ENCODE results near the gene HCST. TPM values are rescaled to one million over a fixed set of nuclear protein-coding genes. Genes with fewer than 3 reads are reported as not detected.
"Not testable (repeated sequence)": the region's sequence is repeated elsewhere in the genome, so short reads cannot be mapped to it uniquely, and the experiment has no call there.

Gene HCST
- total RNA-seq, 2 donors from 2014 or later: 45.5 to 47.6 TPM

- Mint-ChIP-seq H3K4me3 (peak overlapping the region; percentile 80), H3K27ac (no peak overlapping the region), H3K9me3 (no peaks in the 10 kb centered on the region), H3K36me3 (ENCODE audit: low read depth) (peaks cover 6% of the 10 kb centered on the region), H3K27me3 (peaks cover 27% of the 10 kb centered on the region), H3K4me1 (peaks cover 14% of the 10 kb centered on the region)
- ATAC-seq (replicated peaks): peak; percentile 91
Observed at GRCh38 chr19:35869327-35870123, 32.8 kb upstream of the HCST start.

GRCh38 chr19:35870124-35870736 lies 32.1 kb upstream of the HCST start:
- Mint-ChIP-seq H3K27me3 (peaks cover 27% of the 10 kb centered on the region), H3K4me3 (peak overlapping the region; percentile 80), H3K4me1 (peaks cover 13% of the 10 kb centered on the region)
- H3K9me3 Mint-ChIP-seq; H3K36me3 Mint-ChIP-seq (ENCODE audit: low read depth); H3K27ac Mint-ChIP-seq: not testable (repeated sequence)
- ATAC-seq (replicated peaks): peak; percentile 67

- H3K9me3 Mint-ChIP-seq: no peaks in the 10 kb centered on the region
- H3K27ac Mint-ChIP-seq: no peak overlapping the region
- H3K27me3 Mint-ChIP-seq: peaks cover 21% of the 10 kb centered on the region
- peaks cover 6% of the 10 kb centered on the region for H3K36me3 Mint-ChIP-seq (ENCODE audit: low read depth)
- H3K4me3 Mint-ChIP-seq: peak overlapping the region; percentile 80
- no peak for ATAC-seq (replicated peaks)
- peaks cover 9% of the 10 kb centered on the region for H3K4me1 Mint-ChIP-seq
Observed at GRCh38 chr19:35870798-35871197, 31.5 kb upstream of the HCST start.

GRCh38 chr19:35871611-35872010 lies 30.7 kb upstream of the HCST start:
- Mint-ChIP-seq H3K4me1 (peaks cover 9% of the 10 kb centered on the region), H3K9me3 (no peaks in the 10 kb centered on the region), H3K4me3 (no peak overlapping the region), H3K27me3 (peaks cover 15% of the 10 kb centered on the region), H3K36me3 (ENCODE audit: low read depth) (peaks cover 6% of the 10 kb centered on the region), H3K27ac (no peak overlapping the region)
- no peak for ATAC-seq (replicated peaks)

GRCh38 chr19:35872180-35872579 lies 30.1 kb upstream of the HCST start:
- no peak overlapping the region for H3K4me3 Mint-ChIP-seq
- no peak overlapping the region for H3K27ac Mint-ChIP-seq
- no peaks in the 10 kb centered on the region for H3K9me3 Mint-ChIP-seq
- no peak for ATAC-seq (replicated peaks)
- H3K36me3 Mint-ChIP-seq (ENCODE audit: low read depth): peaks cover 6% of the 10 kb centered on the region
- peaks cover 9% of the 10 kb centered on the region for H3K4me1 Mint-ChIP-seq
- peaks cover 14% of the 10 kb centered on the region for H3K27me3 Mint-ChIP-seq

- ATAC-seq (replicated peaks): no peak
- H3K9me3 Mint-ChIP-seq: no peaks in the 10 kb centered on the region
- no peak overlapping the region for H3K4me3 Mint-ChIP-seq
- H3K4me1 Mint-ChIP-seq: peaks cover 10% of the 10 kb centered on the region
- peaks cover 6% of the 10 kb centered on the region for H3K36me3 Mint-ChIP-seq (ENCODE audit: low read depth)
- peaks cover 12% of the 10 kb centered on the region for H3K27me3 Mint-ChIP-seq
- no peak overlapping the region for H3K27ac Mint-ChIP-seq
Observed at GRCh38 chr19:35874392-35874930, 27.9 kb upstream of the HCST start.

GRCh38 chr19:35879068-35879467 lies 23.3 kb upstream of the HCST start:
- Mint-ChIP-seq H3K27me3 (peaks cover 14% of the 10 kb centered on the region), H3K4me1 (peaks cover 6% of the 10 kb centered on the region), H3K9me3 (no peaks in the 10 kb centered on the region), H3K36me3 (ENCODE audit: low read depth) (no peaks in the 10 kb centered on the region), H3K4me3 (no peak overlapping the region), H3K27ac (no peak overlapping the region)
- no peak for ATAC-seq (replicated peaks)

- Mint-ChIP-seq H3K4me1 (peaks cover 6% of the 10 kb centered on the region), H3K36me3 (ENCODE audit: low read depth) (no peaks in the 10 kb centered on the region), H3K9me3 (no peaks in the 10 kb centered on the region), H3K27ac (no peak overlapping the region), H3K4me3 (no peak overlapping the region), H3K27me3 (peaks cover 14% of the 10 kb centered on the region)
- peak; percentile 86 for ATAC-seq (replicated peaks)
Observed at GRCh38 chr19:35879770-35880317, 22.5 kb upstream of the HCST start.

- Mint-ChIP-seq H3K27ac (no peak overlapping the region), H3K4me3 (no peak overlapping the region), H3K27me3 (peaks cover 14% of the 10 kb centered on the region), H3K36me3 (ENCODE audit: low read depth) (peaks cover 15% of the 10 kb centered on the region), H3K4me1 (peaks cover 6% of the 10 kb centered on the region), H3K9me3 (no peaks in the 10 kb centered on the region)
- ATAC-seq (replicated peaks): peak; percentile 25
Observed at GRCh38 chr19:35882114-35882832, 20.1 kb upstream of the HCST start.

GRCh38 chr19:35883882-35884281 lies 18.4 kb upstream of the HCST start:
- Mint-ChIP-seq H3K4me3 (no peak overlapping the region), H3K27ac (peak overlapping the region; percentile 30), H3K9me3 (no peaks in the 10 kb centered on the region), H3K36me3 (ENCODE audit: low read depth) (peaks cover 31% of the 10 kb centered on the region), H3K27me3 (peaks cover 10% of the 10 kb centered on the region), H3K4me1 (peaks cover 14% of the 10 kb centered on the region)
- peak; percentile 11 for ATAC-seq (replicated peaks)

GRCh38 chr19:35885225-35885738 lies 17.0 kb upstream of the HCST start:
- Mint-ChIP-seq H3K9me3 (no peaks in the 10 kb centered on the region), H3K27me3 (peaks cover under 1% of the 10 kb centered on the region), H3K36me3 (ENCODE audit: low read depth) (peaks cover 45% of the 10 kb centered on the region), H3K4me1 (peaks cover 11% of the 10 kb centered on the region), H3K4me3 (no peak overlapping the region), H3K27ac (peak overlapping the region; percentile 41)
- ATAC-seq (replicated peaks): no peak

- Mint-ChIP-seq H3K4me3 (no peak overlapping the region), H3K4me1 (peaks cover 11% of the 10 kb centered on the region), H3K36me3 (ENCODE audit: low read depth) (peaks cover 51% of the 10 kb centered on the region), H3K9me3 (no peaks in the 10 kb centered on the region), H3K27ac (peak overlapping the region; percentile 41), H3K27me3 (no peaks in the 10 kb centered on the region)
- ATAC-seq (replicated peaks): no peak
Observed at GRCh38 chr19:35885904-35886303, 16.4 kb upstream of the HCST start.

GRCh38 chr19:35887197-35887596 lies 15.1 kb upstream of the HCST start:
- Mint-ChIP-seq H3K27ac (peak overlapping the region; percentile 54), H3K36me3 (ENCODE audit: low read depth) (peaks cover 64% of the 10 kb centered on the region), H3K27me3 (no peaks in the 10 kb centered on the region), H3K9me3 (no peaks in the 10 kb centered on the region), H3K4me3 (no peak overlapping the region), H3K4me1 (peaks cover 11% of the 10 kb centered on the region)
- no peak for ATAC-seq (replicated peaks)

GRCh38 chr19:35888398-35888797 lies 13.9 kb upstream of the HCST start:
- Mint-ChIP-seq H3K27ac (no peak overlapping the region), H3K27me3 (no peaks in the 10 kb centered on the region), H3K36me3 (ENCODE audit: low read depth) (peaks cover 76% of the 10 kb centered on the region), H3K4me1 (peaks cover 11% of the 10 kb centered on the region), H3K9me3 (no peaks in the 10 kb centered on the region), H3K4me3 (no peak overlapping the region)
- no peak for ATAC-seq (replicated peaks)

Measured in activated T-helper 17 cell treated with anti-CD3 and anti-CD28 coated beads, Interleukin-2, amount 50 U/mL, for 72 hours (primary cell).